GM12892 (cell line): ENCODE results near the gene TBC1D24.
"Not testable (repeated sequence)": the region's sequence is repeated elsewhere in the genome, so short reads cannot be mapped to it uniquely, and the experiment has no call there.

Source experiments
- DNase-seq: peaks from one replicate; pipeline ENCODE4 v3.0.0; 2011; ENCODE audit not compliant: insufficient read length
- FAIRE-seq: peaks from 2 replicates; lab custom pipeline; 2011; peaks lifted over from hg19 to GRCh38; lab: Jason Lieb, UNC
- POLR2A ChIP-seq: IDR thresholded peaks from 2 replicates; pipeline ENCODE4 v1.6.1; 2011; ENCODE audit warnings: low read depth, low read length, control low read depth
- POLR2AphosphoS5 ChIP-seq: IDR thresholded peaks from 2 replicates; pipeline ENCODE4 v1.6.1; 2011; ENCODE audit warnings: low read depth, low read length, control low read depth
- TAF1 ChIP-seq: IDR thresholded peaks from 2 replicates; pipeline ENCODE4 v1.6.1; 2011; ENCODE audit warnings: low read depth, mild to moderate bottlenecking, control low read depth, low read length, borderline replicate concordance

The TBC1D24 gene

GRCh38 chr16:2471653-2472487 lies 3.1 kb upstream of the TBC1D24 start:
- DNase-seq = no peak
- FAIRE-seq = no peak
- no peak for TF ChIP-seq POLR2A
- TF ChIP-seq POLR2AphosphoS5 = no peak
- TF ChIP-seq TAF1 = no peak

- no peak for DNase-seq
- no peak for FAIRE-seq
- TF ChIP-seq POLR2A (no peak), POLR2AphosphoS5 (no peak), TAF1 (no peak)
Observed at GRCh38 chr16:2472488-2472864, 2.5 kb upstream of the TBC1D24 start.

DNA sequence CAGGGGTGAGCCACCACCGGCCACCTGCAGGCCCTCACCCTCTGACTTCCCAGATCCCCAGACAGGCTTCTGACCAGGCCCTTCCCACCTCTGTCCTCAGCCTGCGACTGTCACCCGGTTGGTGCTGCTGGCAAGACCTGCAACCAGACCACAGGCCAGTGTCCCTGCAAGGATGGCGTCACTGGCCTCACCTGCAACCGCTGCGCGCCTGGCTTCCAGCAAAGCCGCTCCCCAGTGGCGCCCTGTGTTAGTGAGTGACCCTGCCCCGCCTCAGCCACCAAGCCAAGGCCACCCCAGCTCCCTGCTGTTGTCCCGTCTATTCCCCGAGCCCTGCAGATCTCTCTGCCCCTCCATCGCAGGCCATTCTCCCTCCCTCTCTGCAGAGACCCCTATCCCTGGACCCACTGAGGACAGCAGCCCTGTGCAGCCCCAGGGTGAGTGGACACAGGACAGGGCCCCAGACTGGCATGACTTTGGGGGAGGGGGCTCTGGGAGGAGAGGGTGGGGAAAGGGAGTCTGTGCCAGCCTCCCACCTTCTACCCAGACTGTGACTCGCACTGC lies 2.0 kb upstream of the TBC1D24 start:
- TF ChIP-seq POLR2A = no peak
- TF ChIP-seq POLR2AphosphoS5 = no peak
- TF ChIP-seq TAF1 = no peak
- FAIRE-seq (no peak), DNase-seq (no peak)

- TF ChIP-seq POLR2AphosphoS5 (no peak), TAF1 (no peak), POLR2A (no peak)
- FAIRE-seq = no peak
- no peak for DNase-seq
Observed at GRCh38 chr16:2473446-2473926, 1.4 kb upstream of the TBC1D24 start.

- DNase-seq (peak; percentile 77), FAIRE-seq (peak; percentile 88)
- TF ChIP-seq POLR2A = no peak
- no peak for TF ChIP-seq TAF1
- TF ChIP-seq POLR2AphosphoS5 = no peak
Observed at GRCh38 chr16:2473999-2474876, 689 bp upstream of the TBC1D24 start.

GRCh38 chr16:2475413-2476344 lies 752 bp downstream of the TBC1D24 start:
- no peak for TF ChIP-seq POLR2A
- TF ChIP-seq TAF1 = no peak
- no peak for DNase-seq
- no peak for FAIRE-seq

- no peak for FAIRE-seq
- TF ChIP-seq TAF1 = no peak
- no peak for DNase-seq
Observed at GRCh38 chr16:2476345-2476720, 1.4 kb downstream of the TBC1D24 start.

GRCh38 chr16:2476741-2477140 lies 1.8 kb downstream of the TBC1D24 start:
- FAIRE-seq (no peak), DNase-seq (no peak)
- no peak for TF ChIP-seq POLR2A
- no peak for TF ChIP-seq POLR2AphosphoS5
- TF ChIP-seq TAF1 = no peak

GRCh38 chr16:2477327-2477726 lies 2.4 kb downstream of the TBC1D24 start:
- no peak for TF ChIP-seq POLR2AphosphoS5
- no peak for TF ChIP-seq TAF1
- TF ChIP-seq POLR2A = no peak
- no peak for FAIRE-seq
- no peak for DNase-seq

DNA sequence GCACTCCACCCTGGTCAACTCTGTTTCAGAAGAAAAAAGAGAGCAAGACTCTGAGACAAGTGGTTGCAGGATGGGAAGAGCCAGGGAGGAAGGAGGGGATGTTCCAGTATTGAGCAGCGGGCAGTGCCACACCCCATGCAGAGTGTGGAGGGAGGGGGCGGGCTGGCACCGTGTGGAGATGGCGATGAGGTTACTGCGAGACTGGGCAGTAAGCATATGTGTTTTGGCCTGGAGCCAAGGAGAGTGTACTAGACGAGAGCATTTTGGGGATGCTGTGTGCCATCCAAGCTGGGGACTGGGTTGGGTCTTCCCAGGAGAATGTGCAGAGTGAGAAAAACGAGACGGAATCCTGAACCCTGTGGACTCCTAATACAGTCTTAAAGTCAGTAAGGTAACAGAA lies 3.4 kb downstream of the TBC1D24 start:
- DNase-seq (no peak), FAIRE-seq (no peak)
- TF ChIP-seq POLR2AphosphoS5 = no peak
- TF ChIP-seq TAF1 = no peak
- TF ChIP-seq POLR2A = no peak

- not testable (repeated sequence) for FAIRE-seq, DNase-seq
Observed at GRCh38 chr16:2479996-2480395, 5.1 kb downstream of the TBC1D24 start.
